Measurements from ENCODE around the gene TNFRSF25.

DNA sequence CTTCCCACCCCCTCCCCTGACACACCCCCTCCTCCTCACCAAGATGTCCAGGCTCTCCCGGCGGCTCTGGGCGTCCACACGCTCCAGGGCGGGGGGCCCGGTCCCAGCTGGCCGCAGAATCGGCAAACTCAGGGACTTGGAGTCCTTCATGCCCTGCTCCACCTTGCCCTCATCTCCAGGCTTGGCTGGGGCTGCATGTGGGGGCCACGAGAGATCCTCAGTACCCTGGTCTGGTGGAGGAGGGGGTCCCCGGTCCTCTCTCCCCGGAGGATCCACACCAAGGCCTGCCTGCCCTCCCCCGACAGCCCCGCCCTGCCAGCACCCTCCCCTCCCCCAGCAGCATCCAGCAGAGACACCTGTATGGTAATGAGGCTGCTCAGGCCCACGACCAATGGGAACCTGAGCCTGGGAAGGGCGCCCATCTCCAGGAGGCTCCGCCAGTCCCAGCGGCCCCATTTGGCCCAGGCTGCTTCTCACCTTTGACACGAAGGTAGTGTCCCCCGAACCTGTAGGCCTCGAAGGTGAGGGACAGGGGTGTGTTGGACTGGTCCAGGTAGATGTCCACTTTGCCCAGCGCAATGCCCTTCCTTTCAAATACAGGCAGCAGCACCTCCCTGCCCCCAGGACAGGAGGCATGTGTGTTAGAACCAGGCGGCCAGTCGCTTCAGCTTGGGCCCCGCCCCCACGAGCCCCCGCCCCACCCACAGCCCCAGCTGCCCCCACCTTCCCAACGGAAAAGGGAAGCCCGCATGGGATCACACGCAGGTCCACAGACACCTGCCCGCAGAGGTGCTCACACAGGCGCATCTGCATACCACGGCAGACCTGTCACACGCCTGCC is 8.2 kb upstream of the TNFRSF25 start:
- TF ChIP-seq, protein P1, sequence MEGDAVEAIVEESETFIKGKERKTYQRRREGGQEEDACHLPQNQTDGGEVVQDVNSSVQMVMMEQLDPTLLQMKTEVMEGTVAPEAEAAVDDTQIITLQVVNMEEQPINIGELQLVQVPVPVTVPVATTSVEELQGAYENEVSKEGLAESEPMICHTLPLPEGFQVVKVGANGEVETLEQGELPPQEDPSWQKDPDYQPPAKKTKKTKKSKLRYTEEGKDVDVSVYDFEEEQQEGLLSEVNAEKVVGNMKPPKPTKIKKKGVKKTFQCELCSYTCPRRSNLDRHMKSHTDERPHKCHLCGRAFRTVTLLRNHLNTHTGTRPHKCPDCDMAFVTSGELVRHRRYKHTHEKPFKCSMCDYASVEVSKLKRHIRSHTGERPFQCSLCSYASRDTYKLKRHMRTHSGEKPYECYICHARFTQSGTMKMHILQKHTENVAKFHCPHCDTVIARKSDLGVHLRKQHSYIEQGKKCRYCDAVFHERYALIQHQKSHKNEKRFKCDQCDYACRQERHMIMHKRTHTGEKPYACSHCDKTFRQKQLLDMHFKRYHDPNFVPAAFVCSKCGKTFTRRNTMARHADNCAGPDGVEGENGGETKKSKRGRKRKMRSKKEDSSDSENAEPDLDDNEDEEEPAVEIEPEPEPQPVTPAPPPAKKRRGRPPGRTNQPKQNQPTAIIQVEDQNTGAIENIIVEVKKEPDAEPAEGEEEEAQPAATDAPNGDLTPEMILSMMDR (IDR thresholded peaks at IDR 0.05), result no peak
- TF ChIP-seq POLR2A (IDR thresholded peaks at IDR 0.05), result no peak
